ENCODE measurements around the gene NEK3. TPM values are rescaled to one million over a fixed set of nuclear protein-coding genes. Genes with fewer than 3 reads are reported as not detected.
"Not testable (repeated sequence)": the region's sequence is repeated elsewhere in the genome, so short reads cannot be mapped to it uniquely, and the experiment has no call there.

The NEK3 gene
- total RNA-seq, 4 donors from 2014 or later: 2.2 to 9.0 (median 5.8) TPM

GRCh38 chr13:52092087-52092486 is 67.3 kb downstream of the NEK3 start:
- no peaks in the 10 kb centered on the region for H3K36me3 ChIP-seq

GRCh38 chr13:52091473-52091872 is 67.9 kb downstream of the NEK3 start:
- Histone ChIP-seq H3K4me1 (no peaks in the 10 kb centered on the region), H3K36me3 (no peaks in the 10 kb centered on the region), H3K27ac (no peak overlapping the region), H3K9me3 (no peaks in the 10 kb centered on the region), H3K4me3 (no peak overlapping the region), H3K27me3 (no peaks in the 10 kb centered on the region)
- DNase-seq: no peak
- intact Hi-C loops (cut with DNase I): no loop called here
- WGBS, 2 donors: 75 to 80% methylated on average over 2 of the region's 2 CpGs
- no peak for TF ChIP-seq CTCF (IDR thresholded peaks at IDR 0.05)
- TF ChIP-seq POLR2A (IDR thresholded peaks at IDR 0.05): no peak

More at GRCh38 chr13:52092087-52092486, 67.3 kb downstream of the NEK3 start:
- no peaks in the 10 kb centered on the region for H3K27me3 ChIP-seq
- no peak overlapping the region for H3K27ac ChIP-seq
- intact Hi-C loops (cut with DNase I): no loop called here
- no peaks in the 10 kb centered on the region for H3K9me3 ChIP-seq
- no peak overlapping the region for H3K4me3 ChIP-seq
- TF ChIP-seq POLR2A (IDR thresholded peaks at IDR 0.05) (no peak), CTCF (IDR thresholded peaks at IDR 0.05) (no peak)
- no peak for DNase-seq
- H3K4me1 ChIP-seq: no peaks in the 10 kb centered on the region
- 78 to 82% methylated on average over 2 of the region's 2 CpGs for WGBS, 2 donors

- 81 to 90% methylated on average over 2 of the region's 2 CpGs for WGBS, 2 donors
- Histone ChIP-seq H3K9me3 (no peaks in the 10 kb centered on the region), H3K4me1 (no peaks in the 10 kb centered on the region), H3K27me3 (no peaks in the 10 kb centered on the region), H3K27ac (no peak overlapping the region), H3K36me3 (no peaks in the 10 kb centered on the region), H3K4me3 (no peak overlapping the region)
- TF ChIP-seq POLR2A (IDR thresholded peaks at IDR 0.05) (no peak), CTCF (IDR thresholded peaks at IDR 0.05) (no peak)
- DNase-seq: no peak
- intact Hi-C loops (cut with DNase I): no loop called here
These were observed 74.0 kb downstream of the NEK3 start for GRCh38 chr13:52085421-52085820.

- DNase-seq; H3K27me3 ChIP-seq; H3K4me1 ChIP-seq; H3K27ac ChIP-seq; H3K4me3 ChIP-seq; H3K9me3 ChIP-seq; intact Hi-C loops (cut with DNase I); H3K36me3 ChIP-seq: not testable (repeated sequence)
- WGBS, 2 donors: 57 to 64% methylated on average over 3 of the region's 3 CpGs
These were observed 74.4 kb downstream of the NEK3 start for GRCh38 chr13:52084981-52085380.

Other genes with a start within 250 kb of the NEK3 start
- gene ATP7B, start 148.1 kb downstream of the NEK3 start, total RNA-seq: 1 to 10 TPM in 3 of 4 donors, under 1 TPM in 1; 0.99 to 3.6 (median 2.6) TPM
- gene ALG11, start 147.2 kb downstream of the NEK3 start, total RNA-seq: 10 to 100 TPM; 10.7 to 21.2 (median 14.4) TPM
- 10 to 100 TPM in 1 of 4 donors, 1 to 10 TPM in 3; 6.3 to 11.8 (median 8.5) TPM for gene UTP14C, start 134.9 kb downstream of the NEK3 start, total RNA-seq
- gene NEK5, start 30.5 kb downstream of the NEK3 start, total RNA-seq: under 1 TPM in 2 of 4 donors, not detected in 2; 0.18 to 0.38 TPM
- gene THSD1, start 246.6 kb upstream of the NEK3 start, total RNA-seq: 1 to 10 TPM in 3 of 4 donors, under 1 TPM in 1; 0.64 to 7.3 (median 4.8) TPM